ENCODE results near the gene TIMELESS. TPM values are rescaled to one million over a fixed set of nuclear protein-coding genes. Genes with fewer than 3 reads are reported as not detected.

TIMELESS gene
- polyA plus RNA-seq, 1 donor (not counting 4 experiments of a cell fraction or from before 2014, with no cell fraction given), result 3.5 TPM

GRCh38 chr12:56490360-56490759 lies 41.1 kb upstream of the TIMELESS start:
- dilution Hi-C loops (cut with MboI; ENCODE audit: extremely low pct_ligation_motif_present, low sequenced_read_pairs), result no loop called here

GRCh38 chr12:56488041-56488955 lies 39.1 kb upstream of the TIMELESS start, which contains the start of gene GLS2:
GLS2 (minus strand) TSS chr12:56488161; CDS start chr12:56488118, 43 bp downstream.
- H2AFZ ChIP-seq (ENCODE audit: control insufficient read depth, low read length), result peak within 1 kb of the TSS; percentile 90
- H3K9me3 ChIP-seq (ENCODE audit: control insufficient read depth, low read depth, low read length), result no peaks in the 10 kb centered on the region
- FAIRE-seq (no peak), DNase-seq (ENCODE audit: low read depth, low spot score) (peak; percentile 41)
- H3K27me3 ChIP-seq (ENCODE audit: control insufficient read depth, extremely low read depth, insufficient read depth, low read length), result peaks cover 31% of the 10 kb centered on the region
- no peaks in the 10 kb centered on the region for H3K9me1 ChIP-seq (ENCODE audit: control insufficient read depth, extremely low read depth, insufficient read depth, low read length)
- peaks cover 14% of the 10 kb centered on the region for H3K4me1 ChIP-seq (ENCODE audit: control insufficient read depth, extremely low read depth, insufficient read depth, low read length)
- no peak within 1 kb of the TSS for H3K27ac ChIP-seq (ENCODE audit: control insufficient read depth, insufficient read depth, low read length)
- peak within 1 kb of the TSS; percentile 56 for H3K9ac ChIP-seq (ENCODE audit: control insufficient read depth, extremely low read depth, insufficient read depth, low read length)
- H3K4me2 ChIP-seq (ENCODE audit: control insufficient read depth, extremely low read depth, insufficient read depth, low read depth, low read length), result peak within 1 kb of the TSS; percentile 95
- no peaks in the 10 kb centered on the region for H3K79me2 ChIP-seq (ENCODE audit: control insufficient read depth, insufficient read depth, low read length)
- TF ChIP-seq CTCF (optimal IDR thresholded peaks at IDR 0.05 in 1 of 3, IDR thresholded peaks at IDR 0.05 in 1 of 3, conservative IDR thresholded peaks at IDR 0.05 in 1 of 3; ENCODE audit: extremely low read depth in 1 of 3, insufficient read depth in 2 of 3, low read length in 3 of 3) (no peak), EZH2 (IDR thresholded peaks at IDR 0.05; ENCODE audit: low read length) (no peak)
- no peaks in the 10 kb centered on the region for H3K36me3 ChIP-seq (ENCODE audit: control insufficient read depth in 2 of 2, extremely low read depth in 1 of 2, insufficient read depth in 2 of 2, low read length in 2 of 2)
- H4K20me1 ChIP-seq (ENCODE audit: control insufficient read depth, extremely low read depth, insufficient read depth, low read length), result no peaks in the 10 kb centered on the region
- peak within 1 kb of the TSS; percentile 36 to 68 (median 64) for H3K4me3 ChIP-seq (ENCODE audit: control insufficient read depth in 2 of 3, extremely low read depth in 1 of 3, insufficient read depth in 2 of 3, low read depth in 1 of 3, low read length in 3 of 3)
- dilution Hi-C loops (cut with MboI; ENCODE audit: extremely low pct_ligation_motif_present, low sequenced_read_pairs), result no loop called here

More at GRCh38 chr12:56490360-56490759, 41.1 kb upstream of the TIMELESS start:
- no peaks in the 10 kb centered on the region for H3K36me3 ChIP-seq (ENCODE audit: control insufficient read depth in 2 of 2, extremely low read depth in 1 of 2, insufficient read depth in 2 of 2, low read length in 2 of 2)
- no peaks in the 10 kb centered on the region for H3K9me1 ChIP-seq (ENCODE audit: control insufficient read depth, extremely low read depth, insufficient read depth, low read length)
- no peak for DNase-seq (ENCODE audit: low read depth, low spot score)
- H2AFZ ChIP-seq (ENCODE audit: control insufficient read depth, low read length), result no peak overlapping the region
- no peaks in the 10 kb centered on the region for H4K20me1 ChIP-seq (ENCODE audit: control insufficient read depth, extremely low read depth, insufficient read depth, low read length)
- H3K79me2 ChIP-seq (ENCODE audit: control insufficient read depth, insufficient read depth, low read length), result no peaks in the 10 kb centered on the region
- peaks cover 14% of the 10 kb centered on the region for H3K4me1 ChIP-seq (ENCODE audit: control insufficient read depth, extremely low read depth, insufficient read depth, low read length)
- H3K27ac ChIP-seq (ENCODE audit: control insufficient read depth, insufficient read depth, low read length), result no peak overlapping the region
- no peak overlapping the region for H3K4me2 ChIP-seq (ENCODE audit: control insufficient read depth, extremely low read depth, insufficient read depth, low read depth, low read length)
- no peak overlapping the region for H3K9ac ChIP-seq (ENCODE audit: control insufficient read depth, extremely low read depth, insufficient read depth, low read length)
- H3K4me3 ChIP-seq (ENCODE audit: control insufficient read depth in 2 of 3, extremely low read depth in 1 of 3, insufficient read depth in 2 of 3, low read depth in 1 of 3, low read length in 3 of 3), result no peak overlapping the region
- no peak for TF ChIP-seq CTCF (optimal IDR thresholded peaks at IDR 0.05 in 1 of 3, IDR thresholded peaks at IDR 0.05 in 1 of 3, conservative IDR thresholded peaks at IDR 0.05 in 1 of 3; ENCODE audit: extremely low read depth in 1 of 3, insufficient read depth in 2 of 3, low read length in 3 of 3)
- TF ChIP-seq EZH2 (IDR thresholded peaks at IDR 0.05; ENCODE audit: low read length), result no peak
- FAIRE-seq, result no peak
- peaks cover 31% of the 10 kb centered on the region for H3K27me3 ChIP-seq (ENCODE audit: control insufficient read depth, extremely low read depth, insufficient read depth, low read length)
- H3K9me3 ChIP-seq (ENCODE audit: control insufficient read depth, low read depth, low read length), result no peaks in the 10 kb centered on the region
